GM18870 (cell line): Measurements from ENCODE around the gene CLBA1.
"Not testable (repeated sequence)": the region's sequence is repeated elsewhere in the genome, so short reads cannot be mapped to it uniquely, and the experiment has no call there.

Experiments used
- ATAC-seq: cut with Tn5 transposase; IDR thresholded peaks from one replicate; pipeline ENCODE4 v1.9.1; 2021; ENCODE audit warnings: moderate library complexity; ENCODE audit not compliant: unreplicated experiment

The CLBA1 gene

GRCh38 chr14:104947881-104948735 is 37.5 kb upstream of the CLBA1 start:
- not testable (repeated sequence) for ATAC-seq

GRCh38 chr14:104948736-104949031 is 36.9 kb upstream of the CLBA1 start:
- no peak for ATAC-seq

- ATAC-seq: not testable (repeated sequence)
These were observed 36.1 kb upstream of the CLBA1 start for GRCh38 chr14:104949406-104949955.

GRCh38 chr14:104950021-104950420 is 35.6 kb upstream of the CLBA1 start:
- no peak for ATAC-seq

GRCh38 chr14:104950701-104951100 is 34.9 kb upstream of the CLBA1 start:
- ATAC-seq: not testable (repeated sequence)

- ATAC-seq: not testable (repeated sequence)
These were observed 33.5 kb upstream of the CLBA1 start for GRCh38 chr14:104951863-104952657.

- no peak for ATAC-seq
These were observed 32.5 kb upstream of the CLBA1 start for GRCh38 chr14:104953097-104953496.

- no peak for ATAC-seq
These were observed 31.5 kb upstream of the CLBA1 start for GRCh38 chr14:104953896-104954656.

- no peak for ATAC-seq
These were observed 30.7 kb upstream of the CLBA1 start for GRCh38 chr14:104954746-104955395.

GRCh38 chr14:104955396-104955770 is 30.2 kb upstream of the CLBA1 start:
- ATAC-seq: no peak

- ATAC-seq: no peak
These were observed 29.2 kb upstream of the CLBA1 start for GRCh38 chr14:104956290-104956890.

- ATAC-seq: no peak
These were observed 28.2 kb upstream of the CLBA1 start for GRCh38 chr14:104957146-104958113.

- ATAC-seq: no peak
These were observed 21.0 kb upstream of the CLBA1 start for GRCh38 chr14:104964546-104964945.

- no peak for ATAC-seq
These were observed 19.9 kb upstream of the CLBA1 start for GRCh38 chr14:104965561-104966231.

GRCh38 chr14:104966261-104966865 is 19.2 kb upstream of the CLBA1 start:
- no peak for ATAC-seq

- ATAC-seq: no peak
These were observed 18.6 kb upstream of the CLBA1 start for GRCh38 chr14:104966981-104967385.

- no peak for ATAC-seq
These were observed 18.0 kb upstream of the CLBA1 start for GRCh38 chr14:104967386-104968152.
